HepG2 (cell line): ENCODE data around the gene FRK. TPM values are rescaled to one million over a fixed set of nuclear protein-coding genes. Genes with fewer than 3 reads are reported as not detected.

ENCODE experiments used
- ARID4A ChIP-seq: sonication (generic); formaldehyde crosslinking; IDR thresholded peaks from 2 replicates; pipeline ENCODE4 v1.5.0; 2020; ENCODE audit warnings: mild to moderate bottlenecking, missing genetic modification reagents, borderline replicate concordance
- ATF3 ChIP-seq: sonication (generic); formaldehyde crosslinking; IDR thresholded peaks from 2 replicates; pipeline ENCODE4 v1.4.0; 2020; ENCODE audit warnings: missing genetic modification reagents
- DDIT3 ChIP-seq: sonication (generic); formaldehyde crosslinking; IDR thresholded peaks from 2 replicates; pipeline ENCODE4 v1.4.0; 2020; ENCODE audit warnings: mild to moderate bottlenecking, missing genetic modification reagents
- HNRNPUL1 ChIP-seq: fragments of 200-400 bp; formaldehyde crosslinking; IDR thresholded peaks from 2 replicates; pipeline ENCODE4 v1.6.1; 2017; ENCODE audit warnings: low read depth, mild to moderate bottlenecking, low read length, moderate library complexity
- HOMEZ ChIP-seq: IDR thresholded peaks from 2 replicates; pipeline ENCODE4 v1.6.1; 2016; ENCODE audit warnings: low read depth
- IRF2 ChIP-seq: IDR thresholded peaks from 2 replicates; pipeline ENCODE4 v1.6.1; 2018; ENCODE audit warnings: missing genetic modification reagents, missing compliant biosample characterization
- SMC3 ChIP-seq: IDR thresholded peaks from 2 replicates; pipeline ENCODE4 v1.6.1; 2011; ENCODE audit warnings: low read length, improper control_type of control experiment
- ZBTB7A ChIP-seq: sonication (generic); formaldehyde crosslinking; IDR thresholded peaks from 2 replicates; pipeline ENCODE4 v1.8.0; 2022; ENCODE audit warnings: mild to moderate bottlenecking, missing genetic modification reagents
- ZNF646 ChIP-seq: sonication (generic); formaldehyde crosslinking; IDR thresholded peaks from 2 replicates; pipeline ENCODE4 v1.9.0; 2021; ENCODE audit warnings: mild to moderate bottlenecking, missing genetic modification reagents
- ZNF704 ChIP-seq: sonication (generic); formaldehyde crosslinking; IDR thresholded peaks from 2 replicates; pipeline ENCODE4 v1.8.1; 2023; ENCODE audit warnings: mild to moderate bottlenecking, inconsistent platforms, moderate library complexity, missing genetic modification reagents, borderline replicate concordance
- ZNF709 ChIP-seq: sonication (generic); formaldehyde crosslinking; IDR thresholded peaks from 2 replicates; pipeline ENCODE4 v1.5.0; 2020; ENCODE audit warnings: mild to moderate bottlenecking, missing genetic modification reagents
- ZNF770 ChIP-seq: sonication (generic); formaldehyde crosslinking; IDR thresholded peaks from 2 replicates; pipeline ENCODE4 v1.5.0; 2020; ENCODE audit warnings: mild to moderate bottlenecking, missing genetic modification reagents
- polyA plus RNA-seq, 8 experiments: library from polyadenylated mRNA; depleted of rRNA in 3 of 8; stranded (reverse) in 7 of 8; unstranded in 1 of 8; fragments of >200 nt; fragmentation: Illumina TruSeq in 4 of 8; extraction: Trizol in 4 of 8; gene quantifications; 2 replicates each; pipeline versions ENCODE4 v1.2.1 to v1.2.3, GENCODE V29; 2011 to 2016; ENCODE audit warnings: low read depth in 4 of 8, missing spikeins in 1 of 8, mixed read lengths in 1 of 8; ENCODE audit not compliant: insufficient read depth in 1 of 8
- total RNA-seq, 5 experiments: library from RNA; depleted of rRNA; stranded (reverse); fragments of >200 nt; fragmentation: Illumina TruSeq; extraction: Trizol; gene quantifications; 2 replicates each; pipeline ENCODE4 v1.2.3, GENCODE V29; 2016; ENCODE audit warnings: low read depth in 1 of 5

Gene FRK
- total and polyA plus RNA-seq, 2 of the 13 experiments (the other 11 are each of a cell fraction or from before 2014, with no cell fraction given), result 1.3 to 2.9 TPM

GRCh38 chr6:116010790-116011401, 49.8 kb downstream of the FRK start (continued):
- TF ChIP-seq ZNF646 (CRISPR knock-in tag) (no peak), ZNF709 (CRISPR knock-in tag) (no peak), HNRNPUL1 (no peak), DDIT3 (CRISPR knock-in tag) (no peak), ZNF704 (CRISPR knock-in tag) (no peak), ZNF770 (no peak), IRF2 (CRISPR knock-in tag) (0 out of 2 replicates have a peak, but pooled peaks have one; percentile 56), ATF3 (CRISPR knock-in tag) (no peak), ZBTB7A (CRISPR knock-in tag) (no peak), ARID4A (CRISPR knock-in tag) (no peak), SMC3 (peak; percentile 95), HOMEZ (CRISPR knock-in tag) (0 out of 2 replicates have a peak, but pooled peaks have one; percentile 34)
